ENCODE results near the gene MAN2A2.
"Not testable (repeated sequence)": the region's sequence is repeated elsewhere in the genome, so short reads cannot be mapped to it uniquely, and the experiment has no call there.

DNA sequence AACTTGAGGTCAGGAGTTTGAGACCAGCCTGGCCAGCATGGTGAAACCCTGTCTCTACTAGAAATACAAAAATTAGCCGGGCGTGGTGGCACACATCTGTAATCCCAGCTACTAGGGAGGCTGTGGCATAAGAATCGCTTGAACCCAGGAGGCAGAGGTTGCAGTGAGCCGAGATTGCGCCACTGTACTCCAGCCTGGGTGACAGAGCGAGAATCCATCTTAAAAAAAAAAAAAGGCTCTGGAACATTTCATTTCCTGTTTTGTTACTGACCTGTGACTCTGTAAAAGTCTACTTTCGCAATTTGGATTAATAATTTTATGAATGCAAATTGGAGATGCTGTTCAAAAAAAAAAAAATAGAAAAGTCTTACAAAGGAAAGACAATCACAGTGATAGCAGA lies 25.0 kb downstream of the MAN2A2 start:
- not testable (repeated sequence) for TF ChIP-seq EZH2 (IDR thresholded peaks at IDR 0.05; ENCODE audit: borderline replicate concordance, low read depth, low read length, severe bottlenecking); POLR2A (IDR thresholded peaks at IDR 0.05; ENCODE audit: low read depth, low read length)
- TF ChIP-seq, protein P1, sequence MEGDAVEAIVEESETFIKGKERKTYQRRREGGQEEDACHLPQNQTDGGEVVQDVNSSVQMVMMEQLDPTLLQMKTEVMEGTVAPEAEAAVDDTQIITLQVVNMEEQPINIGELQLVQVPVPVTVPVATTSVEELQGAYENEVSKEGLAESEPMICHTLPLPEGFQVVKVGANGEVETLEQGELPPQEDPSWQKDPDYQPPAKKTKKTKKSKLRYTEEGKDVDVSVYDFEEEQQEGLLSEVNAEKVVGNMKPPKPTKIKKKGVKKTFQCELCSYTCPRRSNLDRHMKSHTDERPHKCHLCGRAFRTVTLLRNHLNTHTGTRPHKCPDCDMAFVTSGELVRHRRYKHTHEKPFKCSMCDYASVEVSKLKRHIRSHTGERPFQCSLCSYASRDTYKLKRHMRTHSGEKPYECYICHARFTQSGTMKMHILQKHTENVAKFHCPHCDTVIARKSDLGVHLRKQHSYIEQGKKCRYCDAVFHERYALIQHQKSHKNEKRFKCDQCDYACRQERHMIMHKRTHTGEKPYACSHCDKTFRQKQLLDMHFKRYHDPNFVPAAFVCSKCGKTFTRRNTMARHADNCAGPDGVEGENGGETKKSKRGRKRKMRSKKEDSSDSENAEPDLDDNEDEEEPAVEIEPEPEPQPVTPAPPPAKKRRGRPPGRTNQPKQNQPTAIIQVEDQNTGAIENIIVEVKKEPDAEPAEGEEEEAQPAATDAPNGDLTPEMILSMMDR (IDR thresholded peaks at IDR 0.05; ENCODE audit: extremely low read depth in 1 of 2, insufficient read depth in 1 of 2, low read depth in 1 of 2, low read length in 2 of 2) = not testable (repeated sequence)
